GM19099 (cell line): Measurements from ENCODE around the gene TNS1.

Experiments
- POLR2A ChIP-seq: IDR thresholded peaks from 3 replicates; pipeline ENCODE4 v1.6.1; 2011; ENCODE audit warnings: low read depth; ENCODE audit not compliant: insufficient read length; ENCODE audit errors: extremely low read depth

Gene TNS1

GRCh38 chr2:218032336-218033171, 29.8 kb upstream of the TNS1 start:
- TF ChIP-seq POLR2A = no peak

GRCh38 chr2:218031771-218032257, 29.0 kb upstream of the TNS1 start:
- no peak for TF ChIP-seq POLR2A

GRCh38 chr2:218031261-218031660, 28.5 kb upstream of the TNS1 start:
- no peak for TF ChIP-seq POLR2A

GRCh38 chr2:218030409-218031195, 27.8 kb upstream of the TNS1 start:
- no peak for TF ChIP-seq POLR2A

GRCh38 chr2:218029366-218030360, 26.9 kb upstream of the TNS1 start:
- TF ChIP-seq POLR2A = no peak

GRCh38 chr2:218028562-218029348, 26.0 kb upstream of the TNS1 start:
- no peak for TF ChIP-seq POLR2A

GRCh38 chr2:218028189-218028495, 25.3 kb upstream of the TNS1 start:
- no peak for TF ChIP-seq POLR2A

- TF ChIP-seq POLR2A = no peak
These were observed 24.8 kb upstream of the TNS1 start for GRCh38 chr2:218027426-218028188.

GRCh38 chr2:218026676-218027425, 24.1 kb upstream of the TNS1 start:
- TF ChIP-seq POLR2A = no peak

GRCh38 chr2:218026244-218026643, 23.4 kb upstream of the TNS1 start:
- no peak for TF ChIP-seq POLR2A

- no peak for TF ChIP-seq POLR2A
These were observed 22.1 kb upstream of the TNS1 start for GRCh38 chr2:218024871-218025270.

- no peak for TF ChIP-seq POLR2A
These were observed 21.5 kb upstream of the TNS1 start for GRCh38 chr2:218024336-218024735.

GRCh38 chr2:218023636-218024035, 20.8 kb upstream of the TNS1 start:
- no peak for TF ChIP-seq POLR2A

GRCh38 chr2:218022851-218023530, 20.2 kb upstream of the TNS1 start:
- no peak for TF ChIP-seq POLR2A
